Caki2 (cell line): ENCODE data around the gene C3. TPM values are rescaled to one million over a fixed set of nuclear protein-coding genes. Genes with fewer than 3 reads are reported as not detected.
A peak's percentile ranks its signal among the peaks of the same experiment; 100 is the strongest.

Source experiments
- DNase-seq: peaks from one replicate; pipeline ENCODE4 v3.0.0-alpha.2; 2015; ENCODE audit warnings: low read depth
- in situ Hi-C: cut with HindIII; loops from 2 replicates; pipeline ENCODE4 v1.10.0; 2016; ENCODE audit warnings: low sequenced_read_pairs, low pct_unique_long_range_greater_than_20kb, mixed read lengths
- total RNA-seq: library from RNA; depleted of rRNA; stranded (reverse); fragments of >200 nt; shearing (Covaris generic); gene quantifications from 2 replicates; pipeline ENCODE4 v1.2.3, GENCODE V29; 2014; ENCODE audit warnings: low replicate concordance

The C3 gene
- total RNA-seq, 1 experiment from 2014 or later, result 4.0 TPM

DNA sequence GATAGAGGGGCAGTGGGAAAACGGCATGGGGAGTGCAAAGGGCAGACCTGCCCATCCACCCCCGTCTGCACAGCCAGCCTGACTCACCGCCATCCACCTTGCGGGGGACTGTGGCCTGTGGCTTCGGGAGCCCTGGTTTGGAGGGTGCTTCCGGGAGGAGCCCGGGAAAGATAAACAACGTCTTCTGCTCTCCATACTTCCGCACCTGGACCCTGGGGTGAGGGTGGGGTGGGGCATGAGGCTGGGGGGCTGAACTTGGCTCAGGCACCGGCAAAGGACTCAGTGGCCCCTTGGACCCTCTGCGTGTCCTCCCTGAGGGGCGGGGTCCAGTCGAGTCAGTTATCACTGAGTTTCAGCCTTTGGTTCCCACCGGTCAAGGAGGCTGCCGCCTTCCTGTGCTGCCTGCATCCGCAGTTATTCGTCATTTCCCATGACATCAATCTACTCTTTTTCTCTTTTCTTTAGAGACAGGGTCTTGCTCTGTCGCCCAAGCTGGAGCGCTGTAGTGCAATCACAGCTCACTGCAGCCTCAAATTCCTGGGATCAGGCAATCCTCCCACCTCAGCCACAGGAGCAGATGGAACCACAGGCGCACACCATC is 13.7 kb upstream of the C3 start:
- no peak for DNase-seq
- in situ Hi-C loops, result no loop called here

DNA sequence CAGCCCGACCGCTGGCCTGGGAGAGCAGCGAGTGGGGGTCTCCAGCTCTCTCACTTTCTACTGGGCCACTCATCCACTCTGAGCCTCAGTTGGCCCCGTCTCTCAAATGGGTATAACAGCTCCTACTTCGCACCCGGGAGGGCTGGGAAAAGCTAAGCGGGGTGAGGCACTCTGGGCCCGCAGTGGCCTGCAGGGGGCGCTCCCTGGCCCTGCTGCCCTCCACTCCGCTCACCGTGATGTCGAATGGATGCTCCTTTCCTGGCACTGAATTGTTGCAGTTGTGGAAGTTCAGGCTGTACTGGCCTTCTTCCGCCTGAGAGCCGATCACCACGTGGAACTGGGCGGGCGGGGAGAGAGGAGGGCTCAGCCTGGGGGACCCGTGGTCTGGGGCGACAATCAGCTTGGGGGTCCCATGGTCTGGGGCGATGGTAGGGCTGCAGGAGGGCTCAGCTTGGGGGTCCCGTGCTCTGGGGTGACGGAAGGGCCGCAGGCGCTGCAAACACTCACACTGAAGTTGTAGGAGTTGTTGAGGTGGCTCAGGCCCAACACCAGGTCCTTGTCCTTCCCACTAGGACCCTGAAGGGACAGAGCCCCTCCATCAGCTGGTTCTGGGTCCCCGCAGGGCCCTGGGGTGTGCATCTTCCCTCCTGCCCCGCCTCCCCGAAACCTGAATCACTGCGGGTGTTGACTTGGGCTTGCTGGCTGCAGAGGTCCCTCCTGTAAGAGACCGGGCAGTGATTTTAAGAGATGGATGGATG is 13.1 kb upstream of the C3 start:
- in situ Hi-C loops, result no loop called here
- no peak for DNase-seq

DNA sequence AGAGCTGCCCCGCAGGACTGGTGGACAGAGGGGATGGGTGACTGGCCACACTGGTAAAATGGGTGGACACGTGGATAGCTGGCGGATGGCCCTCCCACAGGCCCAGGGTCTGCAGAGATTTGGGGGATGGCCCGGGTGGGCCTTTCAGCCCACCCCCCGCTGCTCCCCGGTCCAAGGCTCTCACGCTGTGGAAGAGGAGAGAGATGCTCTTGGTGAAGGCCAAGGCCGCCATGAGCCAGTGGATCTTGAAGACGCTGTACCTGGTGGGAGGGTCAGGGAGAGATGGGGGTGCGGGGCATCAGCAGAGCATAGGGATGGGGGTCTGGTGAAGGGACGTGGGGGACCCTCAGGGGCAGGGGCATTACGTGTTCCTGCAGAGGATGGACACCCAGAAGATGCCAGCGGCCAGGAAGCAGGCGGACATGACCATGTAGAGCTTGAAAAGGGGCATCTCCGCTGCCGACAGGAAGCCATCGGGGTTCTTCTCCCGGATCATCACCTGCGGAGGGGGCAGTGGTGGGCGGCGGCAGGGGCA is 12.4 kb upstream of the C3 start:
- no peak for DNase-seq
- in situ Hi-C loops, result no loop called here

- no peak for DNase-seq
- in situ Hi-C loops, result no loop called here
Observed at GRCh38 chr19:6731822-6732221, 11.4 kb upstream of the C3 start.

DNA sequence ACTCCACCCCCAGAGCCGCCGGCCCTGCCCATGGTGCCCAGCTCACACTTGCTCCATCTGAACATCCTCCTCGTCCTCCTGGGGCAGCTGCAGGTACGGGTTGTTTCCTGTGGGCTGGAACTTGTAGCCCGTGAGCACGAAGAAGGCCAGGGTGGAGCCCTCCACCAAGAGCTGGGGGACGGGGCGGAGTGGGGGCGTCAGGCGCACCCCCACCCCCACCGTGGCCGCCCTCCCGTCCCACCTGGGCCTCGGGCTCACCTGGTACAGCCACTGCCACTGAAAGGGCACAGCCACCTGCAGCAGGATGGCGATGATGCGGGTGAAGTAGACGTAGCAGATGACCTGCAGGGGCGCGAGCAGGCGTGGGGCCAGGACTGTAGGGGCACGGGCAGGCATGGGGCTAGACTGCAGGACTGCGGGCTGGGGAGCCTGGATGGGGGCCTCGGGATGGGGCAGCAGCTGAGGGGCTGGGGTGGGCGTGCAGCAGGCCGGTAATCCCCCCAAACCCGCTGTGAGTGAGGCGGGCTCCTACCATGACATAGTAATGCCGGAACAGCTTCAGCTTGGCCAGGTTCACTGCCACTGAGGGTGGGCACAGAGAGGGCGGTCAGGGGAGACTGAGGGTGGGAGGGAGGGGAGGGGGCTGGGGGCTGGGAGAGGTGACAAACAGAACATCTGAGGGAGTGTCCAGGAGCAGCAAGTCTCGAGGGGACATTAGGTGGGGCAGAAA is 10.7 kb upstream of the C3 start:
- in situ Hi-C loops, result no loop called here
- DNase-seq, result no peak

GRCh38 chr19:6730153-6730804 is 9.8 kb upstream of the C3 start:
- DNase-seq, result peak; percentile 63
- in situ Hi-C loops, result no loop called here

DNA sequence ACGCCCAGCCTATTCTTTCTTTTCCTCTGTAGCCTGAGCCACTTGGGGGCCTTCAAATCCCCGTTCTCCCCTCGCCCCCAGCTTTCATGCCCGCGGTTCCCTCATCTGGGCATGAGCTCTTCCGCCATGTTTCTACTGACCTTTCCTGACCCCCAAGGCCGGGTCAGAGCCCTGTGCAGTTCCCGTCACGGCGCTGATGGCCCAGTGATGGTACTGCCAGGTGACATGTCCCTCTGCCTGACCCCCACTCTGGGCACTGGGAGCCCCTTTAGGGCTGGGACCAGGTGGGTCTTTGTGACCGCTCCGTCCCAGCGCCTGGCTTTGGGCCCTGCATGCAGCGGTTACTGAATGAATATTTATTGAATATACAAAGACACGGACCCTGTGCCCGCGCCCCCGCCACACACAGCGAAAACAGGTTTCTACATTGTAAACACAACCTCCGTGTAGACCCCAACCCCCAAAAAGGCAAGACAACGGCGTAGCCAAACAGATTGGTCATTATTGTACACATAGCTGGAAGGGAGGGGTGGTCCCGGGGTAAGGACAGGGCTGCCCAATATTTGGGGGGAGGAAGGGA is 9.2 kb upstream of the C3 start:
- DNase-seq, result no peak
- in situ Hi-C loops, result no loop called here

- in situ Hi-C loops, result no loop called here
- no peak for DNase-seq
Observed at GRCh38 chr19:6728346-6728745, 7.9 kb upstream of the C3 start.

DNA sequence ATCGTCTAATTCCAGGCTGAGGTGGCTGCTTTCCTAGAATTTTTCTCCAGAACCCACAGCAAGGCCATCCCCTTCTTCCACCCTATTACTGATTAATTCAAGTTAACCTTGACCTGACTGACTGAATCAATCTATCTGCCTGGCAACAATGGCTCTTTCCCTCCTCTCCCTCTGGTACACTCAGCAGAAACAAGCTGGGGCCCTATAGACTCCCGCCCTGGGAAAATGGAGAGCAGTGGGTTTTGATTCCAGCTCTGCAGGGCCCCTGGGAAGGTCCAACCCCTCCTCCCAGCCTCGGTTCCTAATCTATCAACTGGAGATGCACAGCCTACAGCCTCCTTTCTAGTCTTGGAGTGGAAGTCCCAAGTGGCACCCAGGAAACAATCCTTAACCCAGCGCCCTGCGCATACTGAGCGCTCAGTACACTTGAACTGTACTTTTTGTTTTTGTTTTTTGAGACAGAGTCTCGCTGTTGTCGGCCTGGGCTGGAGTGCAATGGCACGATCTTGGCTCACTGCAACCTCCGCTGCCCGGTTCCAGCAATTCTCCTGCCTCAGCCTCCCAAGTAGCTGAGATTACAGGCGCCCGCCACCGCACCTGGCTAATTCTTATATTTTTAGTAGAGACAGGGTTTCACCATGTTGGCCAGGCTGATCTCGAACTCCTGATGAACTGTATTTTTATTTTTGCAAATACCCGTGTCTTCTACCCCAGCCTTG is 5.2 kb upstream of the C3 start:
- in situ Hi-C loops, result no loop called here
- DNase-seq, result no peak

GRCh38 chr19:6724631-6725492 is 4.4 kb upstream of the C3 start:
- in situ Hi-C loops, result no loop called here
- DNase-seq, result no peak

GRCh38 chr19:6723738-6724137 is 3.3 kb upstream of the C3 start:
- in situ Hi-C loops, result no loop called here
- DNase-seq, result no peak

GRCh38 chr19:6723108-6723618 is 2.7 kb upstream of the C3 start:
- in situ Hi-C loops, result no loop called here
- DNase-seq, result no peak

- in situ Hi-C loops, result no loop called here
- DNase-seq, result no peak
Observed at GRCh38 chr19:6721773-6722172, 1.3 kb upstream of the C3 start.

- in situ Hi-C loops, result no loop called here
Observed at GRCh38 chr19:6721138-6721474, 656 bp upstream of the C3 start.

DNA sequence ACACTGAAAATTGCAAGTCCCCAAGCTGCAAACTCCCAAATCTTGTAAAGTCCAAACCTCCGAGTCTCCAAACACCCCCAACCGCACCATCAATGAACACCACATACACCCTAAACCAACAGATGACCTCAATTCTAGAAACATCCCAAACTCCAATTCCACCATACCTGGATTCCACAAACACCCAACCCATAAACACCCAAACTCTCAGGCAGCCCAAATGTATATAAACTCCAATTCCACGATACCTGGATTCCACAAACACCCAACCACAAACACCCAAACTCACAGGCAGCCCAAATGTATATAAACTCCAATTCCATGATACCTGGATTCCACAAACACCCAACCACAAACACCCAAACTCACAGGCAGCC is 470 bp downstream of the C3 start:
- in situ Hi-C loops, result no loop called here
- no peak for DNase-seq

More at GRCh38 chr19:6721138-6721474, 656 bp upstream of the C3 start:
- DNase-seq, result no peak

GRCh38 chr19:6719540-6719861 is 949 bp downstream of the C3 start:
- no peak for DNase-seq
- in situ Hi-C loops, result no loop called here
